SK-N-SH (cell line): ENCODE data around the gene PPP3R1. TPM values are rescaled to one million over a fixed set of nuclear protein-coding genes. Genes with fewer than 3 reads are reported as not detected.

Source experiments
- CTCF ChIA-PET: fragments of 300-600, 350-600 bp; formaldehyde crosslinking; extraction: SDS; loops from one replicate; lab custom pipeline; 2021; lab: Yijun Ruan, JAX
- POLR2A ChIA-PET: fragments of 350-600 bp; sonication (Branson Sonifier 250); formaldehyde crosslinking; extraction: SDS; loops from one replicate; lab custom pipeline; 2020; ENCODE audit warnings: antibody characterized with exemption, inconsistent platforms; lab: Yijun Ruan, JAX
- DNase-seq: peaks from one replicate; pipeline ENCODE4 v3.0.0; 2012
- H2AFZ ChIP-seq: fragments of 200-600 bp; sonication (generic); 2 replicates; pipeline ENCODE4 v1.8.1; 2016; ENCODE audit warnings: antibody characterized with exemption, mild to moderate bottlenecking, low read depth
- H3F3A ChIP-seq: fragments of 200-600 bp; sonication (generic); replicated peaks from 2 replicates; pipeline ENCODE3; 2016; ENCODE audit warnings: antibody characterized with exemption, mild to moderate bottlenecking; ENCODE audit not compliant: insufficient read depth
- H3K27ac ChIP-seq, 2 experiments: fragments of 200-500 bp in 1 of 2; fragments of 200-600 bp in 1 of 2; sonication (Bioruptor generic) in 1 of 2; sonication (generic), shearing (Covaris generic) in 1 of 2; 2 replicates each; pipeline versions ENCODE4 v1.5.1 to v1.6.1; 2014 to 2016; ENCODE audit warnings: low read depth in 2 of 2, inconsistent platforms in 1 of 2, low read length in 1 of 2, mild to moderate bottlenecking in 1 of 2, mixed read lengths in 1 of 2
- H3K27me3 ChIP-seq: fragments of 200-600 bp; sonication (generic), shearing (Covaris generic); 2 replicates; pipeline ENCODE4 v1.6.1; 2016; ENCODE audit warnings: mixed run types; ENCODE audit not compliant: insufficient read depth
- H3K36me3 ChIP-seq, 2 experiments: fragments of 200-500 bp in 1 of 2; fragments of 200-600 bp in 1 of 2; sonication (Bioruptor generic) in 1 of 2; sonication (generic) in 1 of 2; replicated peaks in 1 of 2; 2 replicates each; pipeline versions ENCODE3 to v1.5.1; 2014 to 2016; ENCODE audit warnings: low read length in 1 of 2, mild to moderate bottlenecking in 1 of 2; ENCODE audit not compliant: insufficient read depth in 2 of 2, control insufficient read depth in 1 of 2
- H3K4me1 ChIP-seq, 2 experiments: fragments of 200-500 bp in 1 of 2; fragments of 200-600 bp in 1 of 2; sonication (Bioruptor generic) in 1 of 2; sonication (generic), shearing (Covaris generic) in 1 of 2; 2 replicates each; pipeline versions ENCODE4 v1.5.1 to v1.6.1; 2014 to 2016; ENCODE audit warnings: low read depth in 1 of 2, low read length in 1 of 2, mixed run types in 1 of 2; ENCODE audit not compliant: insufficient read depth in 2 of 2, control insufficient read depth in 1 of 2
- H3K4me2 ChIP-seq: fragments of 200-600 bp; sonication (generic), shearing (Covaris generic); 2 replicates; pipeline ENCODE4 v1.6.1; 2017; ENCODE audit warnings: mixed run types
- H3K4me3 ChIP-seq, 2 experiments: fragments of 200-500 bp in 1 of 2; fragments of 200-600 bp in 1 of 2; sonication (Bioruptor generic) in 1 of 2; sonication (generic), shearing (Covaris generic) in 1 of 2; 2 replicates each; pipeline versions ENCODE4 v1.5.1 to v1.8.1; 2014 to 2016; ENCODE audit warnings: low read depth in 2 of 2, inconsistent platforms in 1 of 2, low read length in 1 of 2, mild to moderate bottlenecking in 1 of 2, mixed read lengths in 1 of 2, moderate library complexity in 1 of 2
- H3K79me2 ChIP-seq: fragments of 200-600 bp; sonication (generic); 2 replicates; pipeline ENCODE4 v1.8.1; 2017; ENCODE audit warnings: mild to moderate bottlenecking; ENCODE audit not compliant: insufficient read depth
- H3K9ac ChIP-seq: fragments of 200-600 bp; sonication (generic); 2 replicates; pipeline ENCODE4 v1.6.1; 2017; ENCODE audit warnings: mixed run types
- H3K9me2 ChIP-seq: fragments of 200-600 bp; sonication (generic); 2 replicates; pipeline ENCODE4 v1.6.1; 2017; ENCODE audit warnings: mixed run types
- H3K9me3 ChIP-seq: fragments of 200-600 bp; sonication (generic); 2 replicates; pipeline ENCODE4 v1.6.1; 2017; ENCODE audit warnings: mixed run types, mild to moderate bottlenecking, moderate library complexity
- H4K20me1 ChIP-seq: fragments of 200-600 bp; sonication (generic); 2 replicates; pipeline ENCODE4 v1.6.1; 2017; ENCODE audit warnings: mild to moderate bottlenecking, mixed run types; ENCODE audit not compliant: insufficient read depth
- CTCF ChIP-seq: fragments of 200-600 bp; sonication (generic); IDR thresholded peaks from 2 replicates; pipeline ENCODE4 v1.6.1; 2017; ENCODE audit warnings: antibody characterized with exemption, mild to moderate bottlenecking, moderate library complexity
- EZH2phosphoT487 ChIP-seq: fragments of 200-600 bp; sonication (generic); IDR thresholded peaks from 2 replicates; pipeline ENCODE4 v1.6.1; 2017; ENCODE audit warnings: low read depth, mixed run types, mild to moderate bottlenecking, antibody characterized with exemption, moderate library complexity, borderline replicate concordance
- FOXM1 ChIP-seq: IDR thresholded peaks from 2 replicates; pipeline ENCODE4 v1.4.0; 2012; ENCODE audit warnings: low read depth, mild to moderate bottlenecking
- GABPA ChIP-seq: IDR thresholded peaks from 2 replicates; pipeline ENCODE4 v1.4.0; 2012; ENCODE audit warnings: low read depth, mild to moderate bottlenecking
- PBX3 ChIP-seq: IDR thresholded peaks from 2 replicates; pipeline ENCODE4; 2012
- RCOR1 ChIP-seq: fragments of 150-350 bp; IDR thresholded peaks from 2 replicates; pipeline ENCODE4 v1.6.1; 2017; ENCODE audit warnings: antibody characterized with exemption, low read length
- REST ChIP-seq: IDR thresholded peaks from 2 replicates; pipeline ENCODE4 v1.6.1; 2012; ENCODE audit warnings: mild to moderate bottlenecking, low read depth, low read length, moderate library complexity
- YY1 ChIP-seq: IDR thresholded peaks from 2 replicates; pipeline ENCODE4 v1.4.0; 2012; ENCODE audit warnings: low read depth, mild to moderate bottlenecking
- WGBS: methylation state at CpG from one replicate; pipeline ENCODE4 v1.1.6; 2017; ENCODE audit warnings: low lambda C conversion rate; 5-methylcytosine and 5-hydroxymethylcytosine counted together
- polyA plus RNA-seq, 3 experiments: library from polyadenylated mRNA; depleted of rRNA; stranded (reverse); fragments of >200 nt; gene quantifications; 2 replicates each; pipeline ENCODE4 v1.2.3, GENCODE V29; 2012
- TF ChIP-seq, protein P1 (sequence below): fragments of 150-350 bp; IDR thresholded peaks from 2 replicates; pipeline ENCODE4 v1.6.1; 2017; ENCODE audit warnings: antibody characterized with exemption, low read length, low read depth, borderline replicate concordance

The PPP3R1 gene
- polyA plus RNA-seq, 1 of the 3 experiments (the other 2 are of a cell fraction): 12.0 TPM

GRCh38 chr2:68253219-68254068 is 1.1 kb upstream of the PPP3R1 start (continued):
- no peak for TF ChIP-seq REST
- no peak for TF ChIP-seq FOXM1
- TF ChIP-seq EZH2phosphoT487: no peak
- TF ChIP-seq PBX3: no peak
- no peak for TF ChIP-seq GABPA
- TF ChIP-seq RCOR1: no peak

GRCh38 chr2:68251855-68252399 is 405 bp downstream of the PPP3R1 start:
- WGBS: under 1% methylated on average over 15 of the region's 78 CpGs
- Histone ChIP-seq H3K9ac (peak overlapping the region; percentile 91; the same call in 1 of the 2 replicates), H3K4me2 (peak overlapping the region; percentile 66; the same call in 1 of the 2 replicates), H3K27me3 (no peaks in the 10 kb centered on the region), H3K9me3 (no peaks in the 10 kb centered on the region), H4K20me1 (peaks cover 41% of the 10 kb centered on the region), H3K79me2 (peaks cover 72% of the 10 kb centered on the region), H3K4me3 (peak overlapping the region; percentile 88 to 99), H2AFZ (no peak overlapping the region), H3K27ac (peak overlapping the region; percentile 90 to 96), H3F3A (peaks cover 30% of the 10 kb centered on the region), H3K4me1 (peaks cover 18 to 41% of the 10 kb centered on the region in 2 experiments), H3K36me3 (peaks cover 4 to 8% of the 10 kb centered on the region in 2 experiments), H3K9me2 (no peaks in the 10 kb centered on the region)
- DNase-seq: peak; percentile 71
- CTCF ChIA-PET: interaction anchor here (1.6 to 2.3 kb wide), 8 partner anchors 17 to 129 kb away, joined by 4 to 16 read pairs (median 6); no protein-coding TSS in a partner anchor
- POLR2A ChIA-PET: interaction anchor here (0.6 kb wide), 1 partner anchor 68 kb away, joined by 8 read pairs; the partner anchor contains the start of gene CNRIP1
- no peak for TF ChIP-seq CTCF
- no peak for TF ChIP-seq YY1
- TF ChIP-seq, protein P1, sequence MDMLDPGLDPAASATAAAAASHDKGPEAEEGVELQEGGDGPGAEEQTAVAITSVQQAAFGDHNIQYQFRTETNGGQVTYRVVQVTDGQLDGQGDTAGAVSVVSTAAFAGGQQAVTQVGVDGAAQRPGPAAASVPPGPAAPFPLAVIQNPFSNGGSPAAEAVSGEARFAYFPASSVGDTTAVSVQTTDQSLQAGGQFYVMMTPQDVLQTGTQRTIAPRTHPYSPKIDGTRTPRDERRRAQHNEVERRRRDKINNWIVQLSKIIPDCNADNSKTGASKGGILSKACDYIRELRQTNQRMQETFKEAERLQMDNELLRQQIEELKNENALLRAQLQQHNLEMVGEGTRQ: no peak
